ENCODE results near the gene CAPN9. TPM values are rescaled to one million over a fixed set of nuclear protein-coding genes. Genes with fewer than 3 reads are reported as not detected.

Gene CAPN9
- total RNA-seq, 4 donors from 2014 or later = 1.2 TPM; not detected in 3

DNA sequence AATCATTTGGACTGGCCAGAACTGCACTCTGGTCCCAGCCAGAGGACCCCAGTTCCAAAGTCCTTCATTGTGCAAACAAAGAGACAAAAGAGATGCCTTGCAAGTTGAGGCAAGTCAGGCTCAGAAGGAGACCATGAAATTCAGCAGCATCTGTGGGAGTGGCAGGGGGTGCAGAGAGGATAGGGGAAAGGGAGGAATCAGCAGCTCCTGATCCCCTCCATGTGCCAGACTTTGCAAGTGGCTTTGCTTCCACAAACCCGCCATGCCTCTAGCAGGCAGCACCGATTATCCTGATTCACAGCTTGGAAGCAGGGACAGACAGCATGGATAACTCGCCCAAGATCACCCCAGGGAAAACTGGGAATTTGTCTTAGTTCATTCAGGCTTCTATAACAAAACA, 2.1 kb upstream of the CAPN9 start:
- Histone ChIP-seq H3K27ac (no peak overlapping the region), H3K27me3 (no peaks in the 10 kb centered on the region), H3K4me1 (no peaks in the 10 kb centered on the region), H3K4me3 (no peak overlapping the region), H3K36me3 (no peaks in the 10 kb centered on the region), H3K9me3 (no peaks in the 10 kb centered on the region)
- WGBS, 2 donors (ENCODE audit: low coverage in 1 of 2) = 60% methylated on average over 3 of the region's 3 CpGs; no CpG with 5 or more reads in 1 of the 2 donors
- ATAC-seq = no peak
- no peak for TF ChIP-seq EP300 (IDR thresholded peaks at IDR 0.05)
- TF ChIP-seq, protein P1, sequence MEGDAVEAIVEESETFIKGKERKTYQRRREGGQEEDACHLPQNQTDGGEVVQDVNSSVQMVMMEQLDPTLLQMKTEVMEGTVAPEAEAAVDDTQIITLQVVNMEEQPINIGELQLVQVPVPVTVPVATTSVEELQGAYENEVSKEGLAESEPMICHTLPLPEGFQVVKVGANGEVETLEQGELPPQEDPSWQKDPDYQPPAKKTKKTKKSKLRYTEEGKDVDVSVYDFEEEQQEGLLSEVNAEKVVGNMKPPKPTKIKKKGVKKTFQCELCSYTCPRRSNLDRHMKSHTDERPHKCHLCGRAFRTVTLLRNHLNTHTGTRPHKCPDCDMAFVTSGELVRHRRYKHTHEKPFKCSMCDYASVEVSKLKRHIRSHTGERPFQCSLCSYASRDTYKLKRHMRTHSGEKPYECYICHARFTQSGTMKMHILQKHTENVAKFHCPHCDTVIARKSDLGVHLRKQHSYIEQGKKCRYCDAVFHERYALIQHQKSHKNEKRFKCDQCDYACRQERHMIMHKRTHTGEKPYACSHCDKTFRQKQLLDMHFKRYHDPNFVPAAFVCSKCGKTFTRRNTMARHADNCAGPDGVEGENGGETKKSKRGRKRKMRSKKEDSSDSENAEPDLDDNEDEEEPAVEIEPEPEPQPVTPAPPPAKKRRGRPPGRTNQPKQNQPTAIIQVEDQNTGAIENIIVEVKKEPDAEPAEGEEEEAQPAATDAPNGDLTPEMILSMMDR (IDR thresholded peaks at IDR 0.05) = no peak
- TF ChIP-seq POLR2AphosphoS5 (IDR thresholded peaks at IDR 0.05) = no peak
- no peak for TF ChIP-seq POLR2A (IDR thresholded peaks at IDR 0.05)

DNA sequence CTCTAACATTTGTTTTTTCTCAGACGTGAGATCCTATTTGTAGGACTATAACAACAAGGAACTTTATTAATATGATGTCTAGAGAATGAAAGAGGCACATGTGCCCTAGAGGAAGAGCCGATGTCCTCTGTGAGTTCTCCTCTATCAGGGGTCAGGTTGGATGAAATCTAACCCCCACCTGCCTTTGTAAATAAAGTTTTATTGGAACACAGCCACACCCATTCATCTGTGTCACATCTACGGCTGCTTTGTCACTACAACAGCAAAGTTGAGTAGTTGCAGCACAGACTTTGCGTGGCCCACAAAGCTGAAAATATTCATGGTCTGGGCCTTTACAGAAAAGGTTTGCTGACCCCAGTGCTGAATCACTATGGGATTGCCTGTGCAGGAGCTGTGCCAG, 571 bp upstream of the CAPN9 start:
- H3K36me3 ChIP-seq = no peaks in the 10 kb centered on the region
- H3K4me1 ChIP-seq = no peaks in the 10 kb centered on the region
- H3K4me3 ChIP-seq = no peak overlapping the region
- H3K9me3 ChIP-seq = no peaks in the 10 kb centered on the region
- ATAC-seq = no peak
- WGBS, 2 donors (ENCODE audit: low coverage in 1 of 2) = 67 to 87% methylated on average over 1 to 4 of the region's 4 CpGs
- H3K27ac ChIP-seq = no peak overlapping the region
- TF ChIP-seq EP300 (IDR thresholded peaks at IDR 0.05) (no peak), POLR2AphosphoS5 (IDR thresholded peaks at IDR 0.05) (no peak), POLR2A (IDR thresholded peaks at IDR 0.05) (no peak)
- TF ChIP-seq, protein P1 (IDR thresholded peaks at IDR 0.05) = no peak
- no peaks in the 10 kb centered on the region for H3K27me3 ChIP-seq

DNA sequence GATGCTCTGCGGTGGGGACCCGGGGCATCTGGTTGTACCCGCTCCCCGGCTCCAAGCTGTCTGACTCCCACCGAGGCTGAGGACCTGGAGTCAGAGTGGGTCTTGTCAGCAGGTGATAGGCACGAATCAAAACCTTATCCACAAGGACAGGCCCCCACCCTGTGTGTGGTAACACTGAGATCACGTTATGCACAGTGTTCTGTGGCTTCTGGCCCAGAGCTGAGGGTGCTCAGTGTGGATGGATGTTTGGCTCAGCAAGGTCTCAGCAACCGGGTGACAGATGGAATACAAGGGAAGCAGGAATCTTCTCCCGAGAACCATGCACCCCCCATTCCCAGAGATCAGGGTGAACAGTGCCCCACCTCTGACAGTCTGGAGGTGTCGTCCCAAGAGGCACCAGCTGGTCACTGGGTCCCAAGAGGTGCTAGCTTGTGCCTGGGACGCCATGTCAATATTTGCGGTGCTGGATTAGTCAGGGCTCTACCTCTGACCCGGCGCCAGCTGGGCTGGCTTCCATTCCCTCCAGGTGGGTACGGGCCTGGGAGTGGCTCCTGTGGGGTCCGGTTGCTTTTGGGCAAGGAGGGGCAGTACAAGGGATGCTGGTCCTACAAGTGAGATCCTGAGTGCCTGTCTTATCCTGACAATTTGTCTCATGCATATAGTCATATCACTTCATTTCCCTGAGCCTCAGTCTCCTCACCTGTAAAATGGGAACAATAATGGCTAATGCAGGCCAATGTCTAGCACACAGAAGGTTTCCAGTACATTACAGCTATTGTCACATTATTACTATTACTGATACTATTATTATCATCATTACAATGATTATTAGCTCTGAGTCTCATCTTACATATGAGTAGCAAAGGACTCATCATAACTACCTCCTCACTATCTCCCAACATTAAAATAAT, 957 bp downstream of the CAPN9 start:
- H3K9me3 ChIP-seq = no peaks in the 10 kb centered on the region
- H3K4me3 ChIP-seq = no peak overlapping the region
- H3K36me3 ChIP-seq = no peaks in the 10 kb centered on the region
- no peak for ATAC-seq
- no peak overlapping the region for H3K27ac ChIP-seq
- H3K4me1 ChIP-seq = peaks cover 0 to 7% (median 0%) of the 10 kb centered on the region in 3 donors
- TF ChIP-seq, protein P1 (IDR thresholded peaks at IDR 0.05) = no peak
- TF ChIP-seq POLR2AphosphoS5 (IDR thresholded peaks at IDR 0.05) (no peak), POLR2A (IDR thresholded peaks at IDR 0.05) (no peak), EP300 (IDR thresholded peaks at IDR 0.05) (no peak)
- WGBS, 2 donors (ENCODE audit: low coverage in 1 of 2) = 86% methylated on average over 4 of the region's 16 CpGs; no CpG with 5 or more reads in 1 of the 2 donors
- H3K27me3 ChIP-seq = no peaks in the 10 kb centered on the region

DNA sequence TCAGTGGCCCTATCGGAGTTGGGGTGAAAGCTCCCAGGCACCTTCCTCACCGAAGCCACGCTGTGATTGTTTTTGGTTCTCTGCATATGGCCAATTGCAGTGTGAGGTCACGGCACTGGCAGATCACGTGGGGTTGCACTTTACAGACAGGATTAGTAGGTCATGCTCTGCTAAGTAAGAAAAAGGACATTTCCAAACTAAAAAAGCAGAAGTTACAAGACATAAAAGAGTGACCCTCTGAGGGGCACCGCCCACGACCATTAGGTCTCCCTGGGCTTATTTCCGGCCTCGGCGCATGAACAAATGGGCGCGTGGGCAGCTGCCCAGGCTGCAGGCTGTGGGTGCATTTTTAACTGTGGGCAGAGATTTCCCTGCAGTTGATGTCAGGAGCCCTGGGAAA, 2.0 kb downstream of the CAPN9 start:
- H3K36me3 ChIP-seq = no peaks in the 10 kb centered on the region
- no peaks in the 10 kb centered on the region for H3K27me3 ChIP-seq
- H3K4me1 ChIP-seq = peaks cover 0 to 15% (median 0%) of the 10 kb centered on the region in 3 donors
- no peak overlapping the region for H3K4me3 ChIP-seq
- H3K27ac ChIP-seq = no peak overlapping the region
- H3K9me3 ChIP-seq = no peaks in the 10 kb centered on the region
- 80 to 89% methylated on average over 1 to 5 of the region's 12 CpGs for WGBS, 2 donors (ENCODE audit: low coverage in 1 of 2)
- ATAC-seq = no peak
- TF ChIP-seq POLR2AphosphoS5 (IDR thresholded peaks at IDR 0.05) (no peak), EP300 (IDR thresholded peaks at IDR 0.05) (no peak), POLR2A (IDR thresholded peaks at IDR 0.05) (no peak)
- TF ChIP-seq, protein P1 (IDR thresholded peaks at IDR 0.05) = no peak

DNA sequence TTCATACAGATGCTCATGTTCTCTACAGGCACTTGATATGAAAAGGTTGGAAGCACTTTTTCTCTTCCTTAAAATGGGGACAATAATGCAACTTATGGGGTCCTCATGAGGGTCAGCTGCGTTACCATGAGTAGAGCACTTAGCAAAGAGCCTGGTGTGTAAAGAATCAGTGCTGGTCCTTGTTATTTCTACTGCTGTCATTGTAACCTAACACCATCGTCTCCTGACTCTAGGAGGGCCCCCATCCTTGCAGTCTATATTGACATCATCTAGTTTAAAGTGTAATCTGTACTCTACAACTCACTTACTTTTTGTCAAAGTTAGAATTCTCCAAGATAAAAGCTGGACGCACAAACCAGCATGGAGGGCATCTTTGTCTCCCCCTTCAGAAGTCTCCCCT, 2.4 kb downstream of the CAPN9 start:
- Histone ChIP-seq H3K9me3 (no peaks in the 10 kb centered on the region), H3K36me3 (no peaks in the 10 kb centered on the region), H3K27ac (no peak overlapping the region), H3K4me3 (no peak overlapping the region), H3K4me1 (peaks cover 0 to 15% (median 0%) of the 10 kb centered on the region in 3 donors), H3K27me3 (no peaks in the 10 kb centered on the region)
- ATAC-seq = no peak
- WGBS, 2 donors (ENCODE audit: low coverage in 1 of 2) = 78% methylated on average over 3 of the region's 3 CpGs; no CpG with 5 or more reads in 1 of the 2 donors
- no peak for TF ChIP-seq POLR2A (IDR thresholded peaks at IDR 0.05)
- no peak for TF ChIP-seq EP300 (IDR thresholded peaks at IDR 0.05)
- TF ChIP-seq, protein P1 (IDR thresholded peaks at IDR 0.05) = no peak
- TF ChIP-seq POLR2AphosphoS5 (IDR thresholded peaks at IDR 0.05) = no peak

Measured in gastroesophageal sphincter (tissue), 4 donors.